ENCODE data around the gene BCL2. TPM values are rescaled to one million over a fixed set of nuclear protein-coding genes. Genes with fewer than 3 reads are reported as not detected.

The BCL2 gene
- total and polyA plus RNA-seq, 2 experiments from 2014 or later: 0.02 to 0.98 TPM

DNA sequence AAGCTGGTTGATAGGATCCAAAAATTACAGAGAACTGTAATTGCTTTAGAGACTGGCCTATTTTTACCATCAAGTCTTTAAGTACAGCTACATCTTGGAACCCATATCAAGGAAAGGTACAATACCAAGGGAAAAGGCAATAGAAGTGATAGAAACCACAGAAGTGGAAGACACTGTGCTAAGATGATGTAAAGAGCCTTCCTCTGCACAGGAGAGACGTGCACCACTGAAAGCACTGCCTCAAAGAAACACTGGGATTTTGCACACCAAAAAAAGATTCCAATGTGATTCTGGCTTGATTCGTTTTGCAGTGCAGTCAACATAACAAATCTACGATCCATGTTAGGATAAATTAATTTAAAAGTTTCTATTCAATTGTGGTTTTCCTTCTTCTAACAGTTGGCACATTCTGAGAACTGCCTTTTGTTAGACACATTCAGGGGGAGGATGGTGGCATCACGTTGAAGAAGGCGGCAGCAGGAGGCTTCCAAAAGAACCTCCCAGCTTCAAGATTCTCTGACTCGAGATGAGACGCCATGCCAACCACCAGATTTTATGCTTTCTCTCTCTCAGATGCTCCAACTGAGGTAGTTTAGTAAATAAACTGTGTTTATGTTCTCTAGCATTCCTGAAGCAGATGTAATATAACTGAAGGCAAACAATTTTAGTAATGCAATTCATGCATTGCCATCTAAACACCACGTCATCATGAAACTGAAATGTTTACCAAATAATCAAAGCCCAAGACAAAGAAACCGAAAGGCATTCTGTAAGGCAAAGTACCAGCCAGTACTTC, 102.9 kb downstream of the BCL2 start:
- Histone ChIP-seq H3K4me3 (no peak overlapping the region), H3K27me3 (no peaks in the 10 kb centered on the region), H3K9me3 (ENCODE audit: low read depth) (no peaks in the 10 kb centered on the region), H3K27ac (no peak overlapping the region), H3K4me1 (ENCODE audit: low read depth) (peaks cover 3% of the 10 kb centered on the region), H3K36me3 (no peaks in the 10 kb centered on the region)
- DNase-seq (ENCODE audit: low read depth in 1 of 2, low spot score in 1 of 2): no peak
- TF ChIP-seq, protein P1, sequence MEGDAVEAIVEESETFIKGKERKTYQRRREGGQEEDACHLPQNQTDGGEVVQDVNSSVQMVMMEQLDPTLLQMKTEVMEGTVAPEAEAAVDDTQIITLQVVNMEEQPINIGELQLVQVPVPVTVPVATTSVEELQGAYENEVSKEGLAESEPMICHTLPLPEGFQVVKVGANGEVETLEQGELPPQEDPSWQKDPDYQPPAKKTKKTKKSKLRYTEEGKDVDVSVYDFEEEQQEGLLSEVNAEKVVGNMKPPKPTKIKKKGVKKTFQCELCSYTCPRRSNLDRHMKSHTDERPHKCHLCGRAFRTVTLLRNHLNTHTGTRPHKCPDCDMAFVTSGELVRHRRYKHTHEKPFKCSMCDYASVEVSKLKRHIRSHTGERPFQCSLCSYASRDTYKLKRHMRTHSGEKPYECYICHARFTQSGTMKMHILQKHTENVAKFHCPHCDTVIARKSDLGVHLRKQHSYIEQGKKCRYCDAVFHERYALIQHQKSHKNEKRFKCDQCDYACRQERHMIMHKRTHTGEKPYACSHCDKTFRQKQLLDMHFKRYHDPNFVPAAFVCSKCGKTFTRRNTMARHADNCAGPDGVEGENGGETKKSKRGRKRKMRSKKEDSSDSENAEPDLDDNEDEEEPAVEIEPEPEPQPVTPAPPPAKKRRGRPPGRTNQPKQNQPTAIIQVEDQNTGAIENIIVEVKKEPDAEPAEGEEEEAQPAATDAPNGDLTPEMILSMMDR (IDR thresholded peaks at IDR 0.05; ENCODE audit: low read depth, low read length): no peak

DNA sequence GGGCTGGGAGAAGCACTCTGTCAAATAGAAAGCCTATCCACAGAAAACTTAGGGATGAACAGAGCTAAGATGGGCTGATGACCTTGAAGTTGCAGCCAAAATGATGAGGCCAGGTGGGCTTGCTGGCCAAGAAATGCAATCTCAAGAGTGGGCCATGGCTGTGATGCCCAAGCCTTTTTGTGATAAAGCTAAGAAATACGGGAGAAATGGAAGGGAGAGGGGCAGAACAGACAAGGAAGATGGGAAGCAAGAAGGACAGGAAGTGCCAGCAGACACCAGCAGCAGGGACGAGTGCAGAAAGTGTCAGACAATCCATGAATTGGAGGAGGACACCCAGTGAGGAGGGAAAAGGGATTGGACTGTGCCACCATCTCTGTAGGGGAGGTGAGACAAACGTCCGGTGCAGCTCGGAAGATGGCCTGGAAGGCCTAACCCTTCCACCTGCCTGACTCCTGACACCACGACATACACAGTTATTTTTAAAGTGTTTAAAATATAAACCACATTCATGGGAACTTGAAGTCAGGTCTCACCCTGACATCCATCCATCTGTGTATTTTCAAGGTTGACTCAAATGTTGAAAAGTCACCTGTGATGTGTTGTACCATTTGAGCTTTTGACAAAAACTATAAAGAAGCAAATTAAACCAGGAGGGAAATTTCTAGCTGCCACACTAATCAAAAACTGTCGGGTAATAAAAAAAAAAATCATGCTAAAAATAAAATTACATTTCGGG, 105.5 kb downstream of the BCL2 start:
- Histone ChIP-seq H3K27me3 (no peaks in the 10 kb centered on the region), H3K36me3 (no peaks in the 10 kb centered on the region), H3K4me1 (ENCODE audit: low read depth) (peaks cover 3% of the 10 kb centered on the region), H3K4me3 (no peak overlapping the region), H3K9me3 (ENCODE audit: low read depth) (no peaks in the 10 kb centered on the region), H3K27ac (no peak overlapping the region)
- DNase-seq (ENCODE audit: low read depth in 1 of 2, low spot score in 1 of 2): no peak
- TF ChIP-seq, protein P1 (IDR thresholded peaks at IDR 0.05; ENCODE audit: low read depth, low read length): no peak

DNA sequence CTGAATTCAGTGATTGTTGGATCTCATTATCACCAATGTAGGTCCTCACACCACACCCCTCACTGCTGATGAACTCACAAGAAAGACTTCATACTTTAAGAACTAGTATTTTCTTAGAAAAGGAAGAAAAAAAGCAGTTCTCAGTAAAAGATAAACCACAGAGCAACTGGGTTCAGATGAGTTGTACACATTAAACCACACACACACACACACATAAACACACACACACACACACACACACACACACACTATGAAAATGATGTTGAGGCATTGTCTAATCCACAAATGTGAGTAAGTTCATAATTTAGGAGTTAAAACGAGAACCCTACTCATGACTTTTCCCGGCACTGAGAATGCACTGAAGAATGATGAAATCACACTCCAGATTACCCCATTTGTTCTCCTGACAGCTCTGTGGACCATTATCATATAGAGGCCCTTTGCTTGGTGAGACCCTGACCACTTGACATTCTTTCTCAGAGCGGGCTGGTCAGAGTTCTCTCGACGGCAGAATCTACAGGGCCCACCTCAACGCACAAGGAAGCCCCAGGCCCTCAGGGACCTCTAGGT, 106.2 kb downstream of the BCL2 start:
- Histone ChIP-seq H3K4me1 (ENCODE audit: low read depth) (peaks cover 3% of the 10 kb centered on the region), H3K9me3 (ENCODE audit: low read depth) (no peaks in the 10 kb centered on the region), H3K27me3 (no peaks in the 10 kb centered on the region), H3K27ac (no peak overlapping the region), H3K36me3 (no peaks in the 10 kb centered on the region), H3K4me3 (no peak overlapping the region)
- TF ChIP-seq, protein P1 (IDR thresholded peaks at IDR 0.05; ENCODE audit: low read depth, low read length): no peak
- peak; percentile 25 to 62 for DNase-seq (ENCODE audit: low read depth in 1 of 2, low spot score in 1 of 2)

DNA sequence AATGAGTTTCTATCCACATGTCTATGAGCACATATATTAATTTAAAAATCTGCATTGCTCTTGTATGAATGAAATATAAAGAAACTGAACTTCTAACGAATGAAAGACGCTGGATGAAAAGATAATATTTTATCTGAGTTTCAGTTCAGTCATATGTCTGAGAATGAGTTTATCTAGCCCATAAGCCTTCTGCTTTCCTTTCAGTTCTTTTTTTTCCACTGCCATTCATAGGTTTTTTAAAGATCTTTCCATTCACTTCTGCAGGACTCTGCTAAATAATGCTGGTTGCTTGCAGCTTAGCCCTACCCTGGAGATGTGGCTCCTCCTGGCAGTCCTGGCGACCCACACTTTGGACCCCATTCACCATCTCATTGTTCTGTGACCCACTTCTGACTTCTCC, 109.0 kb downstream of the BCL2 start:
- Histone ChIP-seq H3K27ac (no peak overlapping the region), H3K4me1 (ENCODE audit: low read depth) (peaks cover 3% of the 10 kb centered on the region), H3K36me3 (no peaks in the 10 kb centered on the region), H3K4me3 (no peak overlapping the region), H3K9me3 (ENCODE audit: low read depth) (no peaks in the 10 kb centered on the region), H3K27me3 (no peaks in the 10 kb centered on the region)
- TF ChIP-seq, protein P1 (IDR thresholded peaks at IDR 0.05; ENCODE audit: low read depth, low read length): no peak
- DNase-seq (ENCODE audit: low read depth in 1 of 2, low spot score in 1 of 2): no peak

DNA sequence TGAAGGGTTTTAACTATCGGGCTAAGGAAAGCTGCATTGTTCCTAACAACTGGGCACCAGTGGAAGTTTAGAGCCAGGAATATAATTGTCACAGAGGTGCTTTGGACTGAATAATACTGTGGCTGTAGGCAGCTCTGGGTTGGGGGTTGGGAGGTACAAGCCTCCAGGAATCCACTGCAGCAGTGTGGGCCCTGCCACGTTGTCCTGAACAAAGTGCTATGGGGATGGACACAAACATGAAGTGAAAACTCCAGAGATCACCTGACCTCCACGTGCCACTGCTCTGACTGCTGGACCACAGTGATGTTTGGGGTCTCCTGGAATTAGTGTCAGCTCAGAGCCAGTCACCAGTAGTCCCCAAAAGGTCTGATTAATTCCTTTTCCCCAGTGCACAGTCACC, 110.9 kb downstream of the BCL2 start:
- Histone ChIP-seq H3K27ac (no peak overlapping the region), H3K27me3 (no peaks in the 10 kb centered on the region), H3K9me3 (ENCODE audit: low read depth) (no peaks in the 10 kb centered on the region), H3K36me3 (no peaks in the 10 kb centered on the region), H3K4me3 (no peak overlapping the region), H3K4me1 (ENCODE audit: low read depth) (peaks cover 4% of the 10 kb centered on the region)
- DNase-seq (ENCODE audit: low read depth in 1 of 2, low spot score in 1 of 2): no peak
- TF ChIP-seq, protein P1 (IDR thresholded peaks at IDR 0.05; ENCODE audit: low read depth, low read length): no peak

Data from cardiac muscle cell (in vitro differentiated cells and primary cell).